Neural cell (in vitro differentiated cells): ENCODE measurements around the gene MAS1.

Source experiments
- EP300 ChIP-seq: fragments of 450-650 bp; conservative IDR thresholded peaks from 2 replicates; pipeline ENCODE4 v1.6.1; 2014; ENCODE audit warnings: antibody characterized with exemption, mild to moderate bottlenecking, moderate library complexity; ENCODE audit not compliant: poor library complexity, severe bottlenecking
- EZH2 ChIP-seq: fragments of 200-600, 300-800 bp; shearing (Covaris generic), sonication (generic); IDR thresholded peaks from 2 replicates; pipeline ENCODE4 v1.6.1; 2014; ENCODE audit warnings: antibody characterized with exemption, low read length, borderline replicate concordance, mild to moderate bottlenecking; ENCODE audit not compliant: insufficient read depth, poor library complexity, severe bottlenecking
- POLR2AphosphoS5 ChIP-seq: IDR thresholded peaks from 2 replicates; pipeline ENCODE4 v1.6.1; 2012
- RAD21 ChIP-seq: fragments of 450-650 bp; conservative IDR thresholded peaks from 2 replicates; pipeline ENCODE4 v1.6.1; 2014; ENCODE audit warnings: antibody characterized with exemption, mild to moderate bottlenecking, moderate library complexity
- REST ChIP-seq: IDR thresholded peaks from 2 replicates; pipeline ENCODE4 v1.6.1; 2012; ENCODE audit warnings: borderline replicate concordance
- SMC3 ChIP-seq: fragments of 450-650 bp; conservative IDR thresholded peaks from 2 replicates; pipeline ENCODE4 v1.6.1; 2014; ENCODE audit warnings: antibody characterized with exemption, mild to moderate bottlenecking, moderate library complexity; ENCODE audit not compliant: poor library complexity
- TAF1 ChIP-seq: IDR thresholded peaks from 2 replicates; pipeline ENCODE4 v1.6.1; 2012; ENCODE audit warnings: low read depth
- TF ChIP-seq, protein P1 (sequence below): fragments of 450-650 bp; IDR thresholded peaks from 2 replicates; pipeline ENCODE4 v1.5.1; 2014; ENCODE audit warnings: antibody characterized with exemption, mild to moderate bottlenecking, moderate library complexity; ENCODE audit not compliant: poor library complexity, severe bottlenecking

DNA sequence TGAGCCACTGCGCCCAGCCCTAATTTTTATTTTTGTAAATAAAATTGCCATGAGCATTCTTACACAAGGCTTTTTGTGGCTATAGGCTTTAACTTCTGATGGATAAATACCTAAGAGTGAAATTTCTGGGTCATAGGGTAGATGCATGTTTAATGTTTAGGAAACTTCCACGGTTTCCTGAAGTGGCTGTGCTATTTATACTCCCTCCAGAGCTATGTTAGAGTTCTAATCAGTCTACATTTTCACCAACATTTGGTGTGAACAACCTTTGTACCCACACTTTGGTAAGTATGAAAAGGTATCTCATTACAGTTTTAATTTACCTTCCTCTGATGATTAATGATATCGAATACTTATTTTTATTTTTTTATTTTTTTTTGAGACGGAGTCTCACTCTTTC, 6.1 kb upstream of the MAS1 start:
- TF ChIP-seq REST (no peak), POLR2AphosphoS5 (no peak), TAF1 (no peak), RAD21 (no peak), SMC3 (no peak), EZH2 (no peak), EP300 (no peak)
- TF ChIP-seq, protein P1, sequence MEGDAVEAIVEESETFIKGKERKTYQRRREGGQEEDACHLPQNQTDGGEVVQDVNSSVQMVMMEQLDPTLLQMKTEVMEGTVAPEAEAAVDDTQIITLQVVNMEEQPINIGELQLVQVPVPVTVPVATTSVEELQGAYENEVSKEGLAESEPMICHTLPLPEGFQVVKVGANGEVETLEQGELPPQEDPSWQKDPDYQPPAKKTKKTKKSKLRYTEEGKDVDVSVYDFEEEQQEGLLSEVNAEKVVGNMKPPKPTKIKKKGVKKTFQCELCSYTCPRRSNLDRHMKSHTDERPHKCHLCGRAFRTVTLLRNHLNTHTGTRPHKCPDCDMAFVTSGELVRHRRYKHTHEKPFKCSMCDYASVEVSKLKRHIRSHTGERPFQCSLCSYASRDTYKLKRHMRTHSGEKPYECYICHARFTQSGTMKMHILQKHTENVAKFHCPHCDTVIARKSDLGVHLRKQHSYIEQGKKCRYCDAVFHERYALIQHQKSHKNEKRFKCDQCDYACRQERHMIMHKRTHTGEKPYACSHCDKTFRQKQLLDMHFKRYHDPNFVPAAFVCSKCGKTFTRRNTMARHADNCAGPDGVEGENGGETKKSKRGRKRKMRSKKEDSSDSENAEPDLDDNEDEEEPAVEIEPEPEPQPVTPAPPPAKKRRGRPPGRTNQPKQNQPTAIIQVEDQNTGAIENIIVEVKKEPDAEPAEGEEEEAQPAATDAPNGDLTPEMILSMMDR: no peak
